HuH-7.5 (cell line): ENCODE data around the gene OPTC.
"Not testable (repeated sequence)": the region's sequence is repeated elsewhere in the genome, so short reads cannot be mapped to it uniquely, and the experiment has no call there.

Source experiments
- DNase-seq: peaks from one replicate; pipeline ENCODE4 v3.0.0; 2011; ENCODE audit warnings: low spot score

Gene OPTC

GRCh38 chr1:203465948-203466347, 28.0 kb upstream of the OPTC start:
- DNase-seq, result no peak

GRCh38 chr1:203466906-203467549, 26.9 kb upstream of the OPTC start:
- DNase-seq, result not testable (repeated sequence)

GRCh38 chr1:203467550-203467921, 26.4 kb upstream of the OPTC start:
- no peak for DNase-seq

- no peak for DNase-seq
Measured at GRCh38 chr1:203468326-203468725, 25.6 kb upstream of the OPTC start.

GRCh38 chr1:203470240-203470639, 23.7 kb upstream of the OPTC start:
- no peak for DNase-seq

GRCh38 chr1:203471841-203472240, 22.1 kb upstream of the OPTC start:
- DNase-seq, result no peak

GRCh38 chr1:203473281-203473680, 20.7 kb upstream of the OPTC start:
- DNase-seq, result no peak

GRCh38 chr1:203473781-203474305, 20.1 kb upstream of the OPTC start:
- no peak for DNase-seq

- DNase-seq, result peak; percentile 42
Measured at GRCh38 chr1:203475012-203475981, 18.7 kb upstream of the OPTC start, which contains the start of gene PRELP. Gene PRELP, plus strand, starts transcription at chr1:203475806. Its CDS starts 7,379 bp downstream, at chr1:203483185.

GRCh38 chr1:203476216-203476814, 17.6 kb upstream of the OPTC start:
- DNase-seq, result no peak

GRCh38 chr1:203477748-203478147, 16.2 kb upstream of the OPTC start:
- no peak for DNase-seq

GRCh38 chr1:203478231-203478630, 15.7 kb upstream of the OPTC start:
- no peak for DNase-seq

- DNase-seq, result no peak
Measured at GRCh38 chr1:203478986-203479385, 15.0 kb upstream of the OPTC start.

GRCh38 chr1:203479646-203480045, 14.3 kb upstream of the OPTC start:
- DNase-seq, result no peak

GRCh38 chr1:203480084-203480483, 13.9 kb upstream of the OPTC start:
- no peak for DNase-seq

GRCh38 chr1:203480525-203481084, 13.3 kb upstream of the OPTC start:
- peak; percentile 71 for DNase-seq

- DNase-seq, result no peak
Measured at GRCh38 chr1:203481196-203481595, 12.8 kb upstream of the OPTC start.

GRCh38 chr1:203486618-203487370, 7.2 kb upstream of the OPTC start:
- DNase-seq, result no peak

- DNase-seq, result no peak
Measured at GRCh38 chr1:203488539-203488938, 5.4 kb upstream of the OPTC start.

- no peak for DNase-seq
Measured at GRCh38 chr1:203490607-203491006, 3.3 kb upstream of the OPTC start.

- DNase-seq, result no peak
Measured at GRCh38 chr1:203491664-203492063, 2.3 kb upstream of the OPTC start.
